Measurements from ENCODE around the gene GPR173.

DNA sequence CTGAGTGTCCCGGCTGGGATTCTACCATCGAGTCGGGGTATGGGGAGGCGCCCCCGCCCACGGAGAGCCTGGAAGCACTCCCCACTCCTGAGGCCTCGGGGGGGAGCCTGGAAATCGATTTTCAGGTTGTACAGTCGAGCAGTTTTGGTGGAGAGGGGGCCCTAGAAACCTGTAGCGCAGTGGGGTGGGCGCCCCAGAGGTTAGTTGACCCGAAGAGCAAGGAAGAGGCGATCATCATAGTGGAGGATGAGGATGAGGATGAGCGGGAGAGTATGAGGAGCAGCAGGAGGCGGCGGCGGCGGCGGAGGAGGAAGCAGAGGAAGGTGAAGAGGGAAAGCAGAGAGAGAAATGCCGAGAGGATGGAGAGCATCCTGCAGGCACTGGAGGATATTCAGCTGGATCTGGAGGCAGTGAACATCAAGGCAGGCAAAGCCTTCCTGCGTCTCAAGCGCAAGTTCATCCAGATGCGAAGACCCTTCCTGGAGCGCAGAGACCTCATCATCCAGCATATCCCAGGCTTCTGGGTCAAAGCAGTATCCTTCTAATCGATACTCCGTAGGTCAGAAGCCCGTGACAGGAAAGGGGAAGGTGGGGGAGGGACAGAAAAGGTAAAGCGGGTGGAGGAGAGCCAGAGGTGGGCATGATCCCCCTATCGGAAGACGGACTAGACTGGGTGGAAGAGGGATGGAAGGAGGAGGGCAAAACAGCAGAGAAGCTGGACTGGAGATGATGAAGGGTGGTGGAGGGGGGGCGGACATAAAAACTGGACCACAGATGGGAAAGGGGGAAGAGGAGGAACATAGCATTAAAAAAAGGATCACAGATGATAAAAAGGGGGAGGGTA lies 34.4 kb downstream of the GPR173 start:
- TF ChIP-seq, protein P1, sequence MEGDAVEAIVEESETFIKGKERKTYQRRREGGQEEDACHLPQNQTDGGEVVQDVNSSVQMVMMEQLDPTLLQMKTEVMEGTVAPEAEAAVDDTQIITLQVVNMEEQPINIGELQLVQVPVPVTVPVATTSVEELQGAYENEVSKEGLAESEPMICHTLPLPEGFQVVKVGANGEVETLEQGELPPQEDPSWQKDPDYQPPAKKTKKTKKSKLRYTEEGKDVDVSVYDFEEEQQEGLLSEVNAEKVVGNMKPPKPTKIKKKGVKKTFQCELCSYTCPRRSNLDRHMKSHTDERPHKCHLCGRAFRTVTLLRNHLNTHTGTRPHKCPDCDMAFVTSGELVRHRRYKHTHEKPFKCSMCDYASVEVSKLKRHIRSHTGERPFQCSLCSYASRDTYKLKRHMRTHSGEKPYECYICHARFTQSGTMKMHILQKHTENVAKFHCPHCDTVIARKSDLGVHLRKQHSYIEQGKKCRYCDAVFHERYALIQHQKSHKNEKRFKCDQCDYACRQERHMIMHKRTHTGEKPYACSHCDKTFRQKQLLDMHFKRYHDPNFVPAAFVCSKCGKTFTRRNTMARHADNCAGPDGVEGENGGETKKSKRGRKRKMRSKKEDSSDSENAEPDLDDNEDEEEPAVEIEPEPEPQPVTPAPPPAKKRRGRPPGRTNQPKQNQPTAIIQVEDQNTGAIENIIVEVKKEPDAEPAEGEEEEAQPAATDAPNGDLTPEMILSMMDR (conservative IDR thresholded peaks at IDR 0.05; ENCODE audit: low read depth in 2 of 2): no peak
- TF ChIP-seq EZH2 (IDR thresholded peaks at IDR 0.05; ENCODE audit: low read depth, unreplicated experiment) (no peak), JUNB (IDR thresholded peaks at IDR 0.05; ENCODE audit: unreplicated experiment) (no peak), STAT1 (IDR thresholded peaks at IDR 0.05; ENCODE audit: unreplicated experiment) (no peak), ETS1 (IDR thresholded peaks at IDR 0.05) (no peak)
